ENCODE measurements around the gene EIF3I. TPM values are rescaled to one million over a fixed set of nuclear protein-coding genes. Genes with fewer than 3 reads are reported as not detected.
A peak's percentile ranks its signal among the peaks of the same experiment; 100 is the strongest.

The EIF3I gene
- total RNA-seq, 1 experiment from 2014 or later: 222 TPM

- Histone ChIP-seq H3K9ac (ENCODE audit: extremely low read depth, insufficient read length, low read length) (no peak overlapping the region), H3K4me2 (ENCODE audit: insufficient read depth, insufficient read length, low read length) (peak overlapping the region; percentile 11), H2BK15ac (ENCODE audit: low read depth, low read length) (no peak overlapping the region), H3K27me3 (ENCODE audit: insufficient read depth, low read length) (no peaks in the 10 kb centered on the region), H3K27ac (ENCODE audit: insufficient read length, low read depth, low read length) (no peak overlapping the region), H3K9me3 (ENCODE audit: control insufficient read depth, low read depth, low read length) (no peaks in the 10 kb centered on the region), H3K23ac (ENCODE audit: insufficient read length, low read depth, low read length) (no peak overlapping the region), H3K56ac (ENCODE audit: insufficient read length, low read depth, low read length) (no peak overlapping the region), H4K8ac (replicated peaks; ENCODE audit: insufficient read length, low read depth, low read length) (no peak overlapping the region), H3K14ac (ENCODE audit: insufficient read depth, low read length) (no peak overlapping the region), H2BK12ac (ENCODE audit: insufficient read length, low read depth, low read length) (no peak overlapping the region), H2BK5ac (ENCODE audit: insufficient read length, low read length) (no peak overlapping the region), H3K4me1 (ENCODE audit: insufficient read depth, low read length) (peaks cover 6% of the 10 kb centered on the region), H4K91ac (ENCODE audit: insufficient read length, low read depth, low read length) (no peak overlapping the region), H3K79me1 (ENCODE audit: insufficient read depth, low read depth, low read length, poor library complexity, severe bottlenecking) (peaks cover 6% of the 10 kb centered on the region), H4K20me1 (ENCODE audit: control insufficient read depth, insufficient read depth, insufficient read length) (no peaks in the 10 kb centered on the region), H3K4ac (ENCODE audit: low read depth, low read length) (no peak overlapping the region), H3K79me2 (ENCODE audit: insufficient read depth, low read length) (peaks cover 4% of the 10 kb centered on the region; the same call in 1 of the 2 replicates), H3K23me2 (ENCODE audit: insufficient read length, low read depth, low read length, poor library complexity, severe bottlenecking) (peaks cover 7% of the 10 kb centered on the region), H4K5ac (ENCODE audit: insufficient read length, low read depth, low read length) (no peak overlapping the region), H2BK120ac (ENCODE audit: low read depth, low read length, poor library complexity, severe bottlenecking) (no peak overlapping the region), H3K18ac (ENCODE audit: insufficient read length, low read depth, low read length) (no peak overlapping the region), H2AK5ac (ENCODE audit: insufficient read length, low read length) (no peak overlapping the region), H3T11ph (ENCODE audit: low read length) (no peak overlapping the region), H2BK20ac (ENCODE audit: low read depth, low read length, poor library complexity, severe bottlenecking) (no peak overlapping the region), H2AFZ (ENCODE audit: low read length) (no peak overlapping the region)
- WGBS (ENCODE audit: extremely low coverage, insufficient read length, low lambda C conversion rate): no CpG with 5 or more reads among the region's 7 CpGs
- Mint-ChIP-seq H3K36me3 (ENCODE audit: insufficient read depth in 1 of 3, low read depth in 3 of 3) (peaks cover 24 to 51% (median 38%) of the 10 kb centered on the region in 3 experiments; a peak in 6 of 7 replicates), H3K4me1 (peaks cover 28 to 33% of the 10 kb centered on the region in 2 experiments), H3K4me3 (peak overlapping the region; percentile 86 to 92), H3K9me3 (no peaks in the 10 kb centered on the region), H3K27me3 (ENCODE audit: low read depth) (no peaks in the 10 kb centered on the region), H3K27ac (peak overlapping the region in 2 of 3 experiments; percentile 89 to 90; a peak in 4 of 7 replicates)
- no peak for DNase-seq
- no peak for TF ChIP-seq CTCF (conservative IDR thresholded peaks at IDR 0.05)
Measured at GRCh38 chr1:32178380-32179192, 43.6 kb upstream of the EIF3I start.

Measured in H9 (cell line).